ENCODE data around the gene MMP1. TPM values are rescaled to one million over a fixed set of nuclear protein-coding genes. Genes with fewer than 3 reads are reported as not detected.

The MMP1 gene
- total RNA-seq, 6 experiments from 2014 or later = 523 to 1,218 (median 1,082) TPM

DNA sequence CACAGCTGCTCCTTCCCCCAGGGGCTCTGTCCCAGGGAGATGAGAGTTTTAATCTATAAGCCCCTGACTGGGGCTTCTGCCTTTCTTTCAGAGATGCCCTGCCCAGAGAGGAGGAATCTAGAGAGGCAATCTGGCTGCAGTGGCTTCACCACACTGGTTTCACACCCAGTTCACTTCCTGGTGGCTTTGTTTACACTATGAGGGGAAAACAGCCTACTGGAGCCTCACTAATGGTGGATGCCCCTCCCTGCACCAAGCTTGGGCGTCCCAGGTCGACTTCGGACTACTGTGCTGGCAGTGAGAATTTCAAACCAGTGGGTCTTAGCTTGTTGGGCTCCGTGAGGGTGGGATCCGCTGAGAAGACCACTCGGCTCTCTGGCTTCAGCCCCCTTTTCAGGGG is 21.5 kb upstream of the MMP1 start:
- Mint-ChIP-seq H3K36me3 (ENCODE audit: low read depth) (peaks cover 27% of the 10 kb centered on the region), H3K4me3 (no peak overlapping the region), H3K4me1 (ENCODE audit: low read depth) (no peaks in the 10 kb centered on the region), H3K27me3 (ENCODE audit: insufficient read depth) (peaks cover 19% of the 10 kb centered on the region), H3K9me3 (peaks cover 21% of the 10 kb centered on the region), H3K27ac (no peak overlapping the region)
- DNase-seq = no peak
- TF ChIP-seq, protein P1, sequence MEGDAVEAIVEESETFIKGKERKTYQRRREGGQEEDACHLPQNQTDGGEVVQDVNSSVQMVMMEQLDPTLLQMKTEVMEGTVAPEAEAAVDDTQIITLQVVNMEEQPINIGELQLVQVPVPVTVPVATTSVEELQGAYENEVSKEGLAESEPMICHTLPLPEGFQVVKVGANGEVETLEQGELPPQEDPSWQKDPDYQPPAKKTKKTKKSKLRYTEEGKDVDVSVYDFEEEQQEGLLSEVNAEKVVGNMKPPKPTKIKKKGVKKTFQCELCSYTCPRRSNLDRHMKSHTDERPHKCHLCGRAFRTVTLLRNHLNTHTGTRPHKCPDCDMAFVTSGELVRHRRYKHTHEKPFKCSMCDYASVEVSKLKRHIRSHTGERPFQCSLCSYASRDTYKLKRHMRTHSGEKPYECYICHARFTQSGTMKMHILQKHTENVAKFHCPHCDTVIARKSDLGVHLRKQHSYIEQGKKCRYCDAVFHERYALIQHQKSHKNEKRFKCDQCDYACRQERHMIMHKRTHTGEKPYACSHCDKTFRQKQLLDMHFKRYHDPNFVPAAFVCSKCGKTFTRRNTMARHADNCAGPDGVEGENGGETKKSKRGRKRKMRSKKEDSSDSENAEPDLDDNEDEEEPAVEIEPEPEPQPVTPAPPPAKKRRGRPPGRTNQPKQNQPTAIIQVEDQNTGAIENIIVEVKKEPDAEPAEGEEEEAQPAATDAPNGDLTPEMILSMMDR (IDR thresholded peaks at IDR 0.05) = no peak

DNA sequence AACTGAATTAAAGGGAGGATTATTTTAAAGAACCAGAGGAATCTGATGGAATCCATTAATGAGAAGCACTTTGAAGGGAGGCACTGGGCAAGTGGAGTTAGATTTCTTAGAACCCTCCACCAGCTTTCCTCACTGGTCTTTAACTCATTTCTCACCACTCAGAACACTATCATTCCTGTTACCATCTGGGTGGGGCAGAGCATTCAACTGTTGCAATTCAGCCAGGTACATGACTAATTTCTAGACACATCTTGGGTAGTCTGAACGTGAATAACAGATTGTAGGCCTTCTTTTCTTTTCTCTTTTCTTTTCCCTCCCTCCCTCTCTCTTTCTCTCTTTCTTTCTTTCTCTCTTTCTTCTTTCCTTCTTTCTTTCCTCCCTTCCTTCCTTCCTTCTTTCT is 15.5 kb upstream of the MMP1 start:
- Mint-ChIP-seq H3K4me3 (no peak overlapping the region), H3K4me1 (ENCODE audit: low read depth) (peaks cover 7% of the 10 kb centered on the region), H3K27me3 (ENCODE audit: insufficient read depth) (peaks cover 15% of the 10 kb centered on the region), H3K27ac (no peak overlapping the region), H3K36me3 (ENCODE audit: low read depth) (peaks cover 25% of the 10 kb centered on the region), H3K9me3 (peaks cover 21% of the 10 kb centered on the region)
- TF ChIP-seq, protein P1 (IDR thresholded peaks at IDR 0.05) = no peak
- no peak for DNase-seq

DNA sequence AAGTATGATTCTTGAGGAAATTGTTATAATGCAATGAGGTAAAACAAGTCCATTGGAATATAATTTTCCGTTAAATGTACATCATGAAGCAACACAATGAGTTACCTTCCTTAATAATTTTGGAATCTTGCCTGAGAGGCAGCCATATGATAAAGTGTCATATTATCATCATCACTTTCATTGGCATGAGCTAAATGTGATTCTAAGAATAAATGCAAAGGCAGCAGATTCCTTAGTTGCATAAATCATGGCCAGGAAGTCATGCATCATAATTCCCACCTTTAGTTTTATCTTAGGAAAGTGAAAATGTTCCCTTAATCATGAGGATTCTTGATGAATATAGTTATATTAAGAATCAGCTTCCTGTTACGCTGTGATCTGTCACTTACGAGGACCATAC is 14.2 kb upstream of the MMP1 start:
- Mint-ChIP-seq H3K9me3 (peaks cover 13% of the 10 kb centered on the region), H3K36me3 (ENCODE audit: low read depth) (peaks cover 12% of the 10 kb centered on the region), H3K27ac (no peak overlapping the region), H3K27me3 (ENCODE audit: insufficient read depth) (peaks cover 11% of the 10 kb centered on the region), H3K4me1 (ENCODE audit: low read depth) (peaks cover 7% of the 10 kb centered on the region), H3K4me3 (no peak overlapping the region)
- no peak for DNase-seq
- TF ChIP-seq, protein P1 (IDR thresholded peaks at IDR 0.05) = no peak

DNA sequence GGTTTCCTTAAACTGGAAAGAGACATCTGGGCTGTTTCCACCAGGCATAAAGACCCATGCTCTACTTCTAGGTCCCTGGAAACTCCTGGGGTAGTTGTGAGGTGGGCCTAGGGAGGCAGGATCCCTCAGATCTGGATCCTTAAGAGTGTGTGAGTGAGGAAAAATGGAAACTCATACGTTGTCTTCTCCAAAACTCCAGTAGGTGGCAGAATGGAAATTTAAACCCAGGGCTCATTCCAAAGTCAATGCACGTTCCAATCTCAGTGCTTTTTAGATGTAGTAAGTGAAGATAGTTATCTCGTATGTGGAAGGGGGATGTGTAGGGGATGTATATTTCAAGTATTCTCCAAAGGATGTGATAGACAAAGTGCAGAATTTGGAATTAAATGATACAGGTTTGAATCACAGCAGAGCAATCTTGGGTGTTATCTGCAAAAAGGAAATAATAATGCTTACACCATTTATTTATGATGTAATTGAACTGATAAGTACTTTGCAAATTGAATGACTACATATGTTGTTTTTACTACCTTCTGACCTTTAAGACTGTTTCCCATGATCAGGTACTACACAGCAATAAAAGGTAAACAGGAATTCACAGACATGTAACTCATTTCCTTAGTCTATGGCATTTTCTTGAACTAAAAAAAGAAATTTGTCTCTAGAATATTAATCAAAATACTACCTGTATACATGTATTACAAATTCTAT is 13.1 kb upstream of the MMP1 start:
- Mint-ChIP-seq H3K36me3 (ENCODE audit: low read depth) (peaks cover 3% of the 10 kb centered on the region; the same call in 1 of the 2 replicates), H3K4me1 (ENCODE audit: low read depth) (peaks cover 16% of the 10 kb centered on the region), H3K27ac (no peak overlapping the region), H3K4me3 (no peak overlapping the region), H3K27me3 (ENCODE audit: insufficient read depth) (peaks cover under 1% of the 10 kb centered on the region), H3K9me3 (peaks cover 5% of the 10 kb centered on the region; the same call in 1 of the 2 replicates)
- TF ChIP-seq, protein P1 (IDR thresholded peaks at IDR 0.05) = peak; percentile 77
- peak; percentile 36 for DNase-seq

DNA sequence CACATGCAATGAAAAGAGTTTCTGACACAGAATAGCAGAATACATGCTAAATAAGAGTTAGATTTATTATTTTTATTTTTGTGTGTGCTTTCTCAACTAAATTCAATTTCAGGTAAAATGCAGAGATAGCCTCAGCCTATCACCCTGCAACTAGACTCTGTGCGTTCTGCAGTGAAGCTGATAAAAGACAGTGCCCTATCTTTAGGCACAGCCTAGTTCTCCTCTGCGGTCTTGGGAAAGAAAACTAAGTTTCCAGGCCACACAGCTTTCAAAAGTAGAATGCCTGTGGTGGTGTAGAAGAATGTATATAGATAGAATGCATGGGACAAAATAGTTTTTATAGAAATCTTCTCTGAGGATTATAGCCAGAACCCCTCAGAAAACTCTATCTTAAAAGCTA is 12.0 kb upstream of the MMP1 start:
- DNase-seq = no peak
- no peaks in the 10 kb centered on the region for H3K36me3 Mint-ChIP-seq (ENCODE audit: low read depth)
- TF ChIP-seq, protein P1 (IDR thresholded peaks at IDR 0.05) = no peak
- no peak overlapping the region for H3K4me3 Mint-ChIP-seq
- no peaks in the 10 kb centered on the region; the same call in none of the 2 replicates for H3K27me3 Mint-ChIP-seq (ENCODE audit: insufficient read depth)
- no peak overlapping the region for H3K27ac Mint-ChIP-seq
- no peaks in the 10 kb centered on the region for H3K9me3 Mint-ChIP-seq
- peaks cover 21% of the 10 kb centered on the region for H3K4me1 Mint-ChIP-seq (ENCODE audit: low read depth)

Data from HFFc6 (cell line).